Hepatocyte (in vitro differentiated cells): ENCODE measurements around the gene RESF1. TPM values are rescaled to one million over a fixed set of nuclear protein-coding genes. Genes with fewer than 3 reads are reported as not detected.

Experiments
- DNase-seq: peaks from one replicate; pipeline ENCODE4 v3.0.0-alpha.2; 2016; ENCODE audit warnings: low spot score
- H2AFZ ChIP-seq: fragments of 200-600 bp; sonication (generic); 2 replicates; pipeline ENCODE4 v1.6.0; 2016; ENCODE audit warnings: antibody characterized with exemption, mild to moderate bottlenecking
- H3K27ac ChIP-seq: fragments of 200-600 bp; sonication (generic); 2 replicates; pipeline ENCODE4 v1.5.1; 2016; ENCODE audit warnings: mild to moderate bottlenecking
- H3K27me3 ChIP-seq: fragments of 200-600 bp; sonication (generic); 2 replicates; pipeline ENCODE4 v1.6.1; 2016
- H3K36me3 ChIP-seq: fragments of 200-600 bp; sonication (generic); replicated peaks from 2 replicates; pipeline ENCODE4 v1.5.1; 2016; ENCODE audit warnings: low read depth; ENCODE audit not compliant: insufficient read depth
- H3K4me1 ChIP-seq: fragments of 200-600 bp; sonication (generic); 2 replicates; pipeline ENCODE4 v1.5.1; 2016; ENCODE audit warnings: mild to moderate bottlenecking, moderate library complexity; ENCODE audit not compliant: insufficient read depth
- H3K4me2 ChIP-seq: fragments of 200-600 bp; sonication (generic); 2 replicates; pipeline ENCODE4 v1.6.0; 2016
- H3K4me3 ChIP-seq: fragments of 200-600 bp; sonication (generic); 2 replicates; pipeline ENCODE4 v1.5.1; 2016; ENCODE audit warnings: mild to moderate bottlenecking
- H3K79me2 ChIP-seq: fragments of 200-600 bp; sonication (generic); 2 replicates; pipeline ENCODE4 v1.6.0; 2017; ENCODE audit warnings: mild to moderate bottlenecking
- H3K9me2 ChIP-seq: fragments of 200-600 bp; sonication (generic); replicated peaks from 2 replicates; pipeline ENCODE4 v1.6.0; 2017; ENCODE audit warnings: mild to moderate bottlenecking; ENCODE audit not compliant: insufficient read depth
- H3K9me3 ChIP-seq: fragments of 200-600 bp; sonication (generic); 2 replicates; pipeline ENCODE4 v1.5.1; 2016; ENCODE audit warnings: low read depth, mild to moderate bottlenecking
- H4K20me1 ChIP-seq: fragments of 200-600 bp; sonication (generic); 2 replicates; pipeline ENCODE4 v1.6.0; 2016; ENCODE audit warnings: mild to moderate bottlenecking; ENCODE audit not compliant: insufficient read depth, poor library complexity, severe bottlenecking
- EZH2 ChIP-seq: fragments of 200-600 bp; sonication (generic); IDR thresholded peaks from 2 replicates; pipeline ENCODE4 v1.6.1; 2016; ENCODE audit warnings: antibody characterized with exemption, mild to moderate bottlenecking, borderline replicate concordance
- EZH2phosphoT487 ChIP-seq: fragments of 200-600 bp; sonication (generic); IDR thresholded peaks from one replicate; pipeline ENCODE4 v1.6.1; 2018; ENCODE audit warnings: antibody characterized with exemption, mild to moderate bottlenecking, low read depth, moderate library complexity; ENCODE audit not compliant: unreplicated experiment, severe bottlenecking
- WGBS: methylation state at CpG from one replicate; pipeline ENCODE4 v1.1.6; 2016; ENCODE audit warnings: low lambda C conversion rate; ENCODE audit errors: missing lambda C conversion rate; 5-methylcytosine and 5-hydroxymethylcytosine counted together
- polyA plus RNA-seq: library from polyadenylated mRNA; unstranded; fragments of >200 nt; fragmentation: Nextera tagmentation; extraction: Ambion mirVana; gene quantifications from 2 replicates; pipeline ENCODE4 v1.2.1, GENCODE V29; 2016
- total RNA-seq: library from RNA; depleted of rRNA; stranded (reverse); fragments of >200 nt; gene quantifications from 2 replicates; pipeline ENCODE4 v1.2.3, GENCODE V29; 2014
- TF ChIP-seq, protein P1 (sequence below): fragments of 200-600 bp; sonication (generic); IDR thresholded peaks from 2 replicates; pipeline ENCODE4 v1.5.1; 2016; ENCODE audit warnings: antibody characterized with exemption, mild to moderate bottlenecking; ENCODE audit not compliant: poor library complexity

RESF1 gene, protein sequence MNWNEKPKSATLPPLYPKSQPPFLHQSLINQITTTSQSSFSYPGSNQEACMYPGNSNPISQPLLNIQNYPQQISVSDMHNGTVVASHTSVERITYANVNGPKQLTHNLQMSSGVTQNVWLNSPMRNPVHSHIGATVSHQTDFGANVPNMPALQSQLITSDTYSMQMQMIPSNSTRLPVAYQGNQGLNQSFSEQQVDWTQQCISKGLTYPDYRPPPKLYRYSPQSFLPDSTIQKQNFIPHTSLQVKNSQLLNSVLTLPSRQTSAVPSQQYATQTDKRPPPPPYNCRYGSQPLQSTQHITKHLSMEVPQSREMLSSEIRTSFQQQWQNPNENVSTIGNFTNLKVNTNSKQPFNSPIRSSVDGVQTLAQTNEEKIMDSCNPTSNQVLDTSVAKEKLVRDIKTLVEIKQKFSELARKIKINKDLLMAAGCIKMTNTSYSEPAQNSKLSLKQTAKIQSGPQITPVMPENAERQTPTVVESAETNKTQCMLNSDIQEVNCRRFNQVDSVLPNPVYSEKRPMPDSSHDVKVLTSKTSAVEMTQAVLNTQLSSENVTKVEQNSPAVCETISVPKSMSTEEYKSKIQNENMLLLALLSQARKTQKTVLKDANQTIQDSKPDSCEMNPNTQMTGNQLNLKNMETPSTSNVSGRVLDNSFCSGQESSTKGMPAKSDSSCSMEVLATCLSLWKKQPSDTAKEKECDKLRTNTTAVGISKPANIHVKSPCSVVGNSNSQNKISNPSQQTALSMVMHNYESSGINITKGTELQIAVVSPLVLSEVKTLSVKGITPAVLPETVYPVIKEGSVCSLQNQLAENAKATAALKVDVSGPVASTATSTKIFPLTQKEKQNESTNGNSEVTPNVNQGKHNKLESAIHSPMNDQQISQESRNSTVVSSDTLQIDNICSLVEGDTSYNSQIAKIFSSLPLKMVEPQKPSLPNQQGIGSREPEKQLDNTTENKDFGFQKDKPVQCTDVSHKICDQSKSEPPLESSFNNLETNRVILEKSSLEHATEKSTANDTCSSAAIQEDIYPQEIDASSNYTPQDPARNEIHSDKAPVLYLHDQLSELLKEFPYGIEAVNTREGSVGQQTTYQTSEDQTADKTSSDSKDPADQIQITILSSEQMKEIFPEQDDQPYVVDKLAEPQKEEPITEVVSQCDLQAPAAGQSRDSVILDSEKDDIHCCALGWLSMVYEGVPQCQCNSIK (N-terminal part only)
- total RNA-seq (63.8 and 91.5 TPM in 2 replicates), polyA plus RNA-seq (23.9 and 28.8 TPM in 2 replicates)

- H3K27me3 ChIP-seq = no peaks in the 10 kb centered on the region
- H4K20me1 ChIP-seq = peaks cover 14% of the 10 kb centered on the region
- DNase-seq = peak; percentile 95
- TF ChIP-seq EZH2phosphoT487 = no peak
- TF ChIP-seq, protein P1, sequence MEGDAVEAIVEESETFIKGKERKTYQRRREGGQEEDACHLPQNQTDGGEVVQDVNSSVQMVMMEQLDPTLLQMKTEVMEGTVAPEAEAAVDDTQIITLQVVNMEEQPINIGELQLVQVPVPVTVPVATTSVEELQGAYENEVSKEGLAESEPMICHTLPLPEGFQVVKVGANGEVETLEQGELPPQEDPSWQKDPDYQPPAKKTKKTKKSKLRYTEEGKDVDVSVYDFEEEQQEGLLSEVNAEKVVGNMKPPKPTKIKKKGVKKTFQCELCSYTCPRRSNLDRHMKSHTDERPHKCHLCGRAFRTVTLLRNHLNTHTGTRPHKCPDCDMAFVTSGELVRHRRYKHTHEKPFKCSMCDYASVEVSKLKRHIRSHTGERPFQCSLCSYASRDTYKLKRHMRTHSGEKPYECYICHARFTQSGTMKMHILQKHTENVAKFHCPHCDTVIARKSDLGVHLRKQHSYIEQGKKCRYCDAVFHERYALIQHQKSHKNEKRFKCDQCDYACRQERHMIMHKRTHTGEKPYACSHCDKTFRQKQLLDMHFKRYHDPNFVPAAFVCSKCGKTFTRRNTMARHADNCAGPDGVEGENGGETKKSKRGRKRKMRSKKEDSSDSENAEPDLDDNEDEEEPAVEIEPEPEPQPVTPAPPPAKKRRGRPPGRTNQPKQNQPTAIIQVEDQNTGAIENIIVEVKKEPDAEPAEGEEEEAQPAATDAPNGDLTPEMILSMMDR = no peak
- H2AFZ ChIP-seq = peak within 1 kb of the TSS; percentile 82
- peak within 1 kb of the TSS; percentile 89 for H3K4me3 ChIP-seq
- no peaks in the 10 kb centered on the region for H3K36me3 ChIP-seq
- peak within 1 kb of the TSS; percentile 94 for H3K27ac ChIP-seq
- H3K79me2 ChIP-seq = peaks cover 42% of the 10 kb centered on the region
- H3K9me3 ChIP-seq = no peaks in the 10 kb centered on the region
- H3K4me1 ChIP-seq = peaks cover 10% of the 10 kb centered on the region
- no peaks in the 10 kb centered on the region for H3K9me2 ChIP-seq
- under 1% methylated on average over 33 of the region's 67 CpGs for WGBS
- peak within 1 kb of the TSS; percentile 78 for H3K4me2 ChIP-seq
These were observed at the start of gene RESF1 for GRCh38 chr12:31959161-31959700. TSS of gene RESF1 (plus strand) at chr12:31959415. CDS start at chr12:31980956, 21,541 bp downstream.

GRCh38 chr12:31914927-31915326 is 44.3 kb upstream of the RESF1 start:
- TF ChIP-seq EZH2 (no peak), EZH2phosphoT487 (no peak)
- TF ChIP-seq, protein P1 = no peak

DNA sequence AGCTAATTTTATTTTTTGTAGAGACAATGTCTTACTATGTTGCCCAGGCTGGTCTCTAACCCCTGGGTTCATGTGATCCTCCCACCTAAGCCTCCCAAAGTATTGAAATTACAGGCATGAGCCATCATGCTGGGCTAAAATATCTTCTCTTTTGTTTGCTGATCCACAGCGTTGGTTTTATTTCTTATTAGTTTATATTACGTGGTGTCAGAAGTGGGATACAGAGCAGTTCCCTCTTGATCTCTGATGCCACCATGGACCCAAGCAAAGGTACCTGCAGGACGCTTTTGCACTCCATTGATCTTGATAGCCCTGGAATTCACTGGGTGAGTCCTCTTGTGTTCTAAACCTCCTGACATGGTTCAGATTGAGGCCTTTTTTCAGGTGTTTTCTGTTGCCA is 43.8 kb upstream of the RESF1 start:
- Histone ChIP-seq H3K27ac (no peak overlapping the region), H3K4me3 (no peak overlapping the region), H3K9me2 (no peaks in the 10 kb centered on the region), H3K4me1 (no peaks in the 10 kb centered on the region), H3K79me2 (no peaks in the 10 kb centered on the region), H4K20me1 (no peaks in the 10 kb centered on the region), H3K9me3 (no peaks in the 10 kb centered on the region), H3K36me3 (no peaks in the 10 kb centered on the region), H3K27me3 (no peaks in the 10 kb centered on the region), H2AFZ (no peak overlapping the region), H3K4me2 (no peak overlapping the region)
- DNase-seq = no peak
- TF ChIP-seq, protein P1 = no peak
- no peak for TF ChIP-seq EZH2phosphoT487
- no peak for TF ChIP-seq EZH2
- WGBS = 99% methylated on average over 3 of the region's 3 CpGs

More at GRCh38 chr12:31914927-31915326, 44.3 kb upstream of the RESF1 start:
- H4K20me1 ChIP-seq = no peaks in the 10 kb centered on the region
- no peak overlapping the region for H2AFZ ChIP-seq
- 46% methylated on average over 1 of the region's 1 CpG for WGBS
- H3K4me1 ChIP-seq = no peaks in the 10 kb centered on the region
- no peaks in the 10 kb centered on the region for H3K9me2 ChIP-seq
- H3K79me2 ChIP-seq = no peaks in the 10 kb centered on the region
- no peak for DNase-seq
- no peaks in the 10 kb centered on the region for H3K27me3 ChIP-seq
- no peak overlapping the region for H3K27ac ChIP-seq
- H3K36me3 ChIP-seq = no peaks in the 10 kb centered on the region
- no peaks in the 10 kb centered on the region for H3K9me3 ChIP-seq
- H3K4me2 ChIP-seq = no peak overlapping the region
- H3K4me3 ChIP-seq = no peak overlapping the region
